ENCODE measurements around the gene TBC1D1.
A peak's percentile ranks its signal among the peaks of the same experiment; 100 is the strongest.

Gene TBC1D1, protein sequence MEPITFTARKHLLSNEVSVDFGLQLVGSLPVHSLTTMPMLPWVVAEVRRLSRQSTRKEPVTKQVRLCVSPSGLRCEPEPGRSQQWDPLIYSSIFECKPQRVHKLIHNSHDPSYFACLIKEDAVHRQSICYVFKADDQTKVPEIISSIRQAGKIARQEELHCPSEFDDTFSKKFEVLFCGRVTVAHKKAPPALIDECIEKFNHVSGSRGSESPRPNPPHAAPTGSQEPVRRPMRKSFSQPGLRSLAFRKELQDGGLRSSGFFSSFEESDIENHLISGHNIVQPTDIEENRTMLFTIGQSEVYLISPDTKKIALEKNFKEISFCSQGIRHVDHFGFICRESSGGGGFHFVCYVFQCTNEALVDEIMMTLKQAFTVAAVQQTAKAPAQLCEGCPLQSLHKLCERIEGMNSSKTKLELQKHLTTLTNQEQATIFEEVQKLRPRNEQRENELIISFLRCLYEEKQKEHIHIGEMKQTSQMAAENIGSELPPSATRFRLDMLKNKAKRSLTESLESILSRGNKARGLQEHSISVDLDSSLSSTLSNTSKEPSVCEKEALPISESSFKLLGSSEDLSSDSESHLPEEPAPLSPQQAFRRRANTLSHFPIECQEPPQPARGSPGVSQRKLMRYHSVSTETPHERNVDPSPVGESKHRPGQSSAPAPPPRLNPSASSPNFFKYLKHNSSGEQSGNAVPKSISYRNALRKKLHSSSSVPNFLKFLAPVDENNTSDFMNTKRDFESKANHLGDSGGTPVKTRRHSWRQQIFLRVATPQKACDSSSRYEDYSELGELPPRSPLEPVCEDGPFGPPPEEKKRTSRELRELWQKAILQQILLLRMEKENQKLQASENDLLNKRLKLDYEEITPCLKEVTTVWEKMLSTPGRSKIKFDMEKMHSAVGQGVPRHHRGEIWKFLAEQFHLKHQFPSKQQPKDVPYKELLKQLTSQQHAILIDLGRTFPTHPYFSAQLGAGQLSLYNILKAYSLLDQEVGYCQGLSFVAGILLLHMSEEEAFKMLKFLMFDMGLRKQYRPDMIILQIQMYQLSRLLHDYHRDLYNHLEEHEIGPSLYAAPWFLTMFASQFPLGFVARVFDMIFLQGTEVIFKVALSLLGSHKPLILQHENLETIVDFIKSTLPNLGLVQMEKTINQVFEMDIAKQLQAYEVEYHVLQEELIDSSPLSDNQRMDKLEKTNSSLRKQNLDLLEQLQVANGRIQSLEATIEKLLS (N-terminal part only)
- long read RNA-seq, donor 1, partial matches to known transcripts, result 16 of 37 reads
- long read RNA-seq, donor 1, other reads (novel, unspliced or antisense), result 14 of 37 reads
- long read RNA-seq, donor 2, partial matches to known transcripts, result 15 of 23 reads
- long read RNA-seq, donor 2, other reads (novel, unspliced or antisense), result 5 of 23 reads
- long read RNA-seq, donor 3, partial matches to known transcripts, result 21 of 34 reads
- long read RNA-seq, donor 3, other reads (novel, unspliced or antisense), result 9 of 34 reads
- long read RNA-seq, donor 4, full-length matches to known transcripts, result 5 of 37 reads
- long read RNA-seq, donor 4, partial matches to known transcripts, result 23 of 37 reads
- long read RNA-seq, donor 4, other reads (novel, unspliced or antisense), result 9 of 37 reads
- long read RNA-seq, donor 5, full-length matches to known transcripts, result 5 of 23 reads
- long read RNA-seq, donor 5, partial matches to known transcripts, result 6 of 23 reads
- long read RNA-seq, donor 5, other reads (novel, unspliced or antisense), result 12 of 23 reads
- long read RNA-seq, donor 6, transcript TBC1D1-213 (2 exons, 613 nt), result major isoform, 5 of 32 reads
- long read RNA-seq, donor 6, partial matches to known transcripts, result 22 of 32 reads
- long read RNA-seq, donor 6, other reads (novel, unspliced or antisense), result 0 of 32 reads
- long read RNA-seq, donor 7, transcript TBC1D1-213 (2 exons, 613 nt), result major isoform, 5 of 67 reads
- long read RNA-seq, donor 7, partial matches to known transcripts, result 48 of 67 reads
- long read RNA-seq, donor 7, other reads (novel, unspliced or antisense), result 9 of 67 reads
- long read RNA-seq, donor 8, partial matches to known transcripts, result 11 of 28 reads
- long read RNA-seq, donor 8, other reads (novel, unspliced or antisense), result 11 of 28 reads

DNA sequence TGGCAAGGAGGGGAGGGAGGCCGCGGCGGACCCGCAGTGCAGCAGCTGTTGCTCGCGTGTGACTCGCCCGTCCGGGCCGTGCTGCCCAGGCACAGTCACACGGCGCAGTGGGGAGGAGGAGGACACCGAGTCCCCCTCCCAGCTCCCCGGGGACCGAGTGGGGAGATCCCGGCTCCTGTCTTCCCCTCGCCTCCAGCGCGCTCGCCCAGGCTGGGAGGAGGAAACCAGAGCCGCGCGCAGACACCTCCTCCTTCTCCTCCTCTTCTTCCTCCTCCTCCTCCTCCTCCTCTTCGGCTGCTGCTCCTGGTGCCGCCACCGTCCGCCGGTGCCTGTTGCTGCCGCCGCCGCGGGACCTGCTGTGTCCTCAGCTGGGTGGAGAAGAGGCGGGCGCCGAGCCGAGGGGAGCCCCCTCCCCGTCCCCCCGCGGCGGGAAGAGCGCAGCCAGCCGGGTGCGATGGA, at the start of gene TBC1D1:
TBC1D1 (plus strand) TSS at position 284 of the 459 bp plus-strand sequence. CDS start 11,012 bp downstream, outside the sequence.
- peak; percentile 69 for DNase-seq

DNA sequence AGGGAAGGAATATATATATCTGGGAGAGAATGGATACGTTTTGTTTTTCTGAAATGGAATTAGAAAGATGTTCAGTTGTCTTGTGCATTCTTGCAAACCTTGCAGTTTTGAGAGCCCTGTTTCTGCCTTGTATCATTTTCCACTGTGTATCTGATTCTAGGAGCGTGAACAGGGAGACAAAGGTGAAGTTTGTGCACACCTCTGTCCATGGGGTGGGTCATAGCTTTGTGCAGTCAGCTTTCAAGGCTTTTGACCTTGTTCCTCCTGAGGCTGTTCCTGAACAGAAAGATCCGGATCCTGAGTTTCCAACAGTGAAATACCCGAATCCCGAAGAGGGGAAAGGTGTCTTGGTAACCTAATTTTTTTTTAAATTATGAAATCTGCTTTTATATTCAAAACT, 46.7 kb upstream of the TBC1D1 start:
- no peak for DNase-seq

DNA sequence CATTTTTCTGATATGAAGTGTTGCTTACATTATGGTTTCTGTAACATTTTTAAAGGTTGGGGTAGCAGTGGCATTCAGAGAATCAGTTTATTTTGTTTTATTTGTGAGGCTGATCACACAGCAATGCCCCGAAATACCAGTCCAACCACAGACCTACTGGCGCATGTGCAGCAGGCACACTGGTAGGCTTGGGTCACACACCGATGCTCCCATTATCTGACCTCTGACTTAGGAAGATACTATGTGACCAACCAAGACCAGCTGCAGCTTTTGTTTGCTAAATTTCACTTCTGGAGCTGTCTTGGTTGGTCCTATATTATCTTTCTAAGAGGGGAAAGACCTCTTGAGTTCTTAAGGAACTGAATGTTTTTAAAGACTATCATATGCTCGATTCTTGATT, 45.7 kb upstream of the TBC1D1 start:
- DNase-seq, result no peak

DNA sequence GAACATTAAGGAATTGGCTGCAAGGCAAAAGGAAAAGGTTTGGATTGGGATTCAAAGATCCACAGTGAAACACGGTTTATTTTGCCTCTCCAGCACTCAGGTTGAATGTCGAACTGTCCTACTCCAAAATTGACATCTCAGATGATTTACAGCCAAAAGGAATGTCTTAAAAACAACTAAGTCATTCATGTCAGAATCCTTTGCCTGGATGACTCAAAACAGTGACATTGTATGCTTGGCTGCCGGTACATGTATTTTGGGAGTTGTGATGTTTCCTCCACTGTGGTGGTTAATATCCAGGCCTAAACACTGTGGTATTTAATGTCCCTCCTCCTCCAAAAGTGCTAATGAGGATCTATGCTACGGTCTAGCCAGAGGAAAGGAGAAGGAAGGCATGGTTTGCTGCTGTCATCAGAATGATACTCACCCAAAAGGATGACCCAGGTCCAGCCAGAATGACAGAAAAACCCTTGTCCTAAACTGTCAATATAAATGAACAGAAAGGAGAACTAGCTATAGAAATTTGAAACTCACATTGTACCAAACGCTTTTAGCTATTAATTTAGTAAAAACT, 43.5 kb upstream of the TBC1D1 start:
- DNase-seq, result no peak

DNA sequence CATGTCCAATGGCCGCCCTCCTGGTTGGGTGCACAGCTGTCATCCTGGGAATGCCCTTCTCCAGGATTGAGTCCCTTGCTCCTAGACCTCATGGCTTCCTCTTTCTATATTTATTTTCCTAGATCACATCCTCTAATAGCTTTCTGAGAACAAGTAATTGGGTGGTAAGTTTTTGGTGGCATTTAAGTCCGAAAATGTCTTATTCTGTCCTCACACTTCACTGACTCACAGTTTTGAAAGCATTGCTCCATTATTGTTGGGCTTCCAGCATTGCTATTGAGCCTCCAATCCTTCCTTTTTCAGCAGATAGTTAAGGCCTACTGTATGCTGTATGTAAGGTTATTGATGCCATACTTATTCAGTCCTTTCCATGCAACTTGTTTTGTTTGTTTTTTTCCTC, 38.5 kb upstream of the TBC1D1 start:
- DNase-seq, result no peak

- DNase-seq, result no peak
Measured at GRCh38 chr4:37858112-37858511, 32.8 kb upstream of the TBC1D1 start.

DNA sequence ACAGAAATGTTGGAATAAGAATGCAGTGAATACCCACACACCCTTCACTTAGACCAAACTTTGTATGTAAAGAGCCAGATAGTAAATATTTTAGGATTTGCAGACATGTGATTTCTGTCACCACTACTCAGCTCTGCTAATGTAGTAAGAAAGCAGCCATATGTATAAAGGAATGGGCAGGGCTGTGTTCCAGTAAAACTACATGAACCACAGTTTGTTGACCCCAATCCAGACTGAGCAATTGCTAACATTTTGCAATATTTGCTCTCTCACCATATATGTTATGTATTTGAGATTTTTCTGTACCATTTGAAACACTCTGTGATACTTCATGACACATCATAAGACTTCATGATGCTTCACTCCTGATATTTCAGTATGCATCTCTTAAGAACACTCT, 32.0 kb upstream of the TBC1D1 start:
- no peak for DNase-seq

- DNase-seq, result no peak
Measured at GRCh38 chr4:37860266-37860665, 30.6 kb upstream of the TBC1D1 start.

DNA sequence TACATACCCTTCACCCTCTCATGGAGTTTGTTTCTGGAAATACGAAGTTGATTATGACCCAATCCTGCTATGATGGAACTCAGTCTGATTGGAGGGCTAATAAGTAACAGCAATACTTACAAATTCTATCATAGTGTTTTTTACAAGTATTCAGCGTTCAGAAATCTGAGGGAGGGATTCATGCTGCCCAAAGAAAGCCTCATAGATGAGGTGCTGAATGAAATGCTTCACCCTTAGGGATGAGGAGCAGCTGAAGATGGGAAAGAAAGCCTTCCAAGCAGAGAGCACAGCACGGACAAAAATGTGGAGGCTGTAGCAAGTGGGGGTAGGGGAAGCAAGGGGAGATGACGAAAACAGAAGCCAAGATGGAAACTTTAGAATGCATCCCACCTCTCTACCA, 27.9 kb upstream of the TBC1D1 start:
- no peak for DNase-seq

DNA sequence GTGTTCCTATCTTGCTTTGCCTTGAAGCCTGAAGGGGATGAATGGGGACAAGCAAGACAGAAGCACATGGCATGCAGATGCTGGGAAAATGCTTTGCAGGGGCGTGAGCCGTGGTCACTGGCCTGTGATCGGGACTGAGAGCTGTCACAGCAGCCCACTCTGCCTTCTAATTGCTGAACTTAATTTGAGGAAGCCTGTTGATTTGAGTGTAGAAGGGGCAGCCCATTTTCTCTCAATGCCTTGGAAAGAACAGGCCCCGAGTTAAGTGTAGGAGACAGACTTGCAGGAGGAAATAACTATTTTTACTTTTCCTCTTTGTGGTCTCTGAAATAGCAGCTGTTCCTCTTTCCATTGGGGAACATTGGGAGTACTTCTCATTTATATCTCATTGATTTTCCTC, 26.1 kb upstream of the TBC1D1 start:
- no peak for DNase-seq

DNA sequence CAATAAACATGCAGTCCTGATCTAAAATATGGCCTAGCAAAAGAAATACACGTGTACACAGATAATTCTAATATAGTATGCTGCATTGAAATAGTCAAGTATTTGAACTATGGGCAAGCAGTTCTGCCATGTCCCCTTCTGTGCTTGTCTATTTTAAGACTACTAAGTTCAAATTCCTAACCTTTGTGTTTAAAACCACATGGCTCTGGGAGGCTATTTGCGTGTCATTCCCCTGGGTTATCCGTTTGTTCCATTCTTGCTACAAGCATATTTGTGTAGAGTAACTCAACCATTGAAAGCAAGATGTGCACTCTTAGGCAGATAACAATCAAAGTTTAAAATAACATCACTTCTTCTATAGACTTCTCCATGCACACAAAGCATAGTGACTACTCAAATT, 25.4 kb upstream of the TBC1D1 start:
- no peak for DNase-seq

DNA sequence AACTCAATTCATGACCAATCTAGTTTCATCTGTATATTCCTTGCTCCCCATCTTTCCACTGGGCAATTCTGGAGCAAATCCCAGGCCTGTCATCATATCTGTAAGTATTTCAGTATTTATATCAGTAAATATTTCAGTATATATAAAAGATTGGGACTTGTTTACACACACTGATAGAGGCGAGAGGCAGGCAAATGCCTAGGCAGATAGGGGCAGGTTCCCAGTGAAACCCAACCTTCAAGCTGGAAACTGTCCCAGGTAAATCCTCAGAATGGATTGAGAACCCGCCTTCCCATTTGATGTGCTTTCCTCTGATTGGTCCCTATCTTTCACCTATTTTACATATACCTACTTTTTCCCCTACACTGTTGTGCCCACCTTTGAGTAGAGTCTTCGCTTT, 23.8 kb upstream of the TBC1D1 start:
- DNase-seq, result no peak

DNA sequence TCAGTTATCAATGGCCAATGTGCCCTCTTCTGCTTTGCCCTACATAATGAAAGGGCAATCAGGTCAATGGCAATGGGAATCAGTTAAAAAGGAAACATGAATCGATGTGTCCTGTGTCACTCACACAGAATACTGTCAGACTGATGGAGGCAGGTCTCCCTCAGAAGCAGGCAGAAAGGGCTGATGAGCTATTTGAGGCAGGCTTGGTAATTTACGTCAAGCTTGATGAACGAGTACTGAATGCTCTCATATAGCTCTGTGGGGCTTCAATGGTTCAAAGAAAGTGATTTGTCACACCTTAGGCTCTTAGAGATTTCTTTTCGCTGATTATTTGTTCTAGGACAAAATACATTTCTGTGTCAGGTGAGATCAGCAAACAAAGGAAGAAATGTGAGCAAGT, 22.6 kb upstream of the TBC1D1 start:
- no peak for DNase-seq

- no peak for DNase-seq
Measured at GRCh38 chr4:37872310-37872988, 18.4 kb upstream of the TBC1D1 start.

DNA sequence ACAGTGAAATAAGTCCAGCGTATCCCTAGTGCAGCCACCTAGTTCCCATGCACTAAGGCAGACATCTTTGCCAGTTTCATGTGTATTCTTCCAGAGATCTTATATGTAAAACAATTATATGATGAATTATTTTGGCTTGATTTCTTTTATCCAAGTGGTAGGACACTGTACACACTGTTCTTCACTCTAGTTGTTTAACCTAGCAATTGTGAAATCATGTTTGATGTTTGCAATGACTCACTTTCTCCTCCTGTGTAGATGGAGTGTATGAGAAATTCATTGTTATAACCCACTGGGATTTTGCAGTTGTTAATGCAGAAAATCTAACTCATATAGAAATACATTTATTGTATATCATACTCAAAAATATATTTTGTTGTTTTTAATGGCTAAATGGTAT, 17.5 kb upstream of the TBC1D1 start:
- DNase-seq, result no peak

GRCh38 chr4:37876156-37876555, 14.7 kb upstream of the TBC1D1 start:
- no peak for DNase-seq

- DNase-seq, result no peak
Measured at GRCh38 chr4:37879365-37879764, 11.5 kb upstream of the TBC1D1 start.

DNA sequence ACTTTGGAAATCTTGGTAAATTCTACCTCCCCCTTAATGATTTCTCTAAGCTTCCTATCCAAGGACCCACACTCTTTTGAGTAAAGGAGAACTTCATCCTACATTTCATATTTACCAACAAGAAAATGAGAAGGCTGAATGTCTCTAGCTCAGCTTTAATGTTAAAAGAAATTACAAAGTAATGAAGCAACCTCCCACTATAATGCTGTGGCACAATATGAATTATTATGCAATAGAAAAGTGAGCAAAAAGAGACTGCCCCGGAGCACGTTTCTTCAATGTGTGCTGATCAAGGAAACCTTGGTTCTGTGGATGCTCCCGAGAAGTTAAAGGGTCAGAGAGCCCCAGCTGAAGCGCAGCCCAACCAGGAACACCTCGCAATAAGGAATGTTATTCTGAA, 9.1 kb upstream of the TBC1D1 start:
- DNase-seq, result no peak

- DNase-seq, result no peak
Measured at GRCh38 chr4:37882665-37883296, 8.1 kb upstream of the TBC1D1 start.

Measured in right kidney (tissue), 9 donors.